ENCODE results near the gene PAX3.

Gene PAX3

GRCh38 chr2:222298311-222299150 lies at the start of gene PAX3:
TSS of gene PAX3 (minus strand) at chr2:222298998. CDS start at chr2:222298615, 383 bp downstream.
- DNase-seq (ENCODE audit: low read depth in 2 of 2), result no peak

GRCh38 chr2:222341331-222341730 lies 42.5 kb upstream of the PAX3 start:
- DNase-seq (ENCODE audit: low read depth in 2 of 2), result no peak

DNA sequence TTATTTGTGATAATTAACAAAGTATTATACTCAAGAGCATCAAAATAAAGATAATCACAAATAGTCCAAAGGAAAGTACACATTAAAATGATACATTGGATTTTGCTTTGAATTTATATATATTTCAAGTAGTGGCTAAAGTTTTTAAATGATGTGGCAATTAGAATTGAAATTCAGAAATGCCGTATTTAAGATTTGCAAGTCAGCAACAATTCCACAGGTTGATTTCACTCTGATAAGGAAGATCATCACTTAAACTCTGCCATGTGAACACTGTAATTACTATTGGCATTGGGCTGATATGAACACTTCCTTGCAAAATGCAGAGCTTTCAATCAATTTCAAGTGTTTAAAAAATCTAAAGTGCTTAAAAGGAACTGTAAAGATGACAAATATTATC lies 39.6 kb upstream of the PAX3 start:
- no peak for DNase-seq (ENCODE audit: low read depth in 2 of 2)

DNA sequence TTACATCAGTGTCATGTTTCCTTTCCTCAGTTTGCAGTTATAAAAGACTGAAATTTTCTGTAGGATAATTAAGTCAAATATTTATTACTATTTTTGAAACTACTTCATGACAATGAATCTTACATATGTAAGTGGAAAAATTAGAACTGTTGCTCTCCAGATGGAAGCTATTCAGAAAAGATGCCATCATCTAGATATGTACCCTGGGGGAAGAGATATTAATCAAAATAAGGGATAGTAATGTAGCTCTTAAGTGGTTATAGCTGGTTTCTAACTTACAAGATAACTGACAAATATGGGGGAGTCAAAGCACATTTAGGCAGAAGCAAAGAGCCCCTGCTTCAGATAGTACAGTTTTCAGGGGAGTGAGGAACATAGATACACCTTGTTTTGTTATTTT lies 38.1 kb upstream of the PAX3 start:
- no peak for DNase-seq (ENCODE audit: low read depth in 2 of 2)

DNA sequence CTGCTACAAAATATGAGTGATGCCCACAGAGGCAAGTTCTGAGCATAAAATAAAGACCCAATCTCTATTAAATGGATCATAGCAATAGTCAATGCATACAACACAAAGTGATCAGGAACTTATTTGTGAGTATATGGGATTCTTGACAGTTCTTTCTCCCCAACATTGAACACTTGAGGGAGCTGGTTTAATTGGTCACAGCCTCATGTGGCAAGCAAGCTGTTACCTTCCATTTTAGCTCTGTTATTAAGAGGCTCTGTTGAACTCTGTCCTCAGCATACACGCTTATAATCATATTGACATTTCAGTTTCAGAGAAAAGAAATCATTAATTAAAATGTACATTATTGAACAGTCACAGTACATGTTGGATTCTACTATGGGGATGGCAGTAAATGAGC lies 37.6 kb upstream of the PAX3 start:
- DNase-seq (ENCODE audit: low read depth in 2 of 2), result no peak

DNA sequence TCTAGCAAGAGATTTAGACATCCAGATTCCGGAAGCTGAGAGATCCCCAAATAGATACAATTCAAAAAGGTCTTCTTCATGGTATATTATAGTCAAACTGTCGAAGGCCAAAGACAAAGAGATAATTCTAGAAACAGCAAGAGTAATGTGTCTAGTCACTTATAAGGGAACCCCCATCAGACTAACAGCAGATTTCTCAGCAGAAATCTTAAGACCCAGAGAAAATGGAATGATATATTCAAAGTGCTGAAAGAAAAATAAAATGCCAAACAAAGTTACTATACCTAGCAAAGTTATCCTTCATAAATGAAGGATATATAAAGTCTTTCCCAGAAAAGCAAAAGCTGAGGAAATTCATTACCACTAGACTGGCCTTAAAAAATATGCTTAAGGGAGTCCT lies 36.1 kb upstream of the PAX3 start:
- no peak for DNase-seq (ENCODE audit: low read depth in 2 of 2)

DNA sequence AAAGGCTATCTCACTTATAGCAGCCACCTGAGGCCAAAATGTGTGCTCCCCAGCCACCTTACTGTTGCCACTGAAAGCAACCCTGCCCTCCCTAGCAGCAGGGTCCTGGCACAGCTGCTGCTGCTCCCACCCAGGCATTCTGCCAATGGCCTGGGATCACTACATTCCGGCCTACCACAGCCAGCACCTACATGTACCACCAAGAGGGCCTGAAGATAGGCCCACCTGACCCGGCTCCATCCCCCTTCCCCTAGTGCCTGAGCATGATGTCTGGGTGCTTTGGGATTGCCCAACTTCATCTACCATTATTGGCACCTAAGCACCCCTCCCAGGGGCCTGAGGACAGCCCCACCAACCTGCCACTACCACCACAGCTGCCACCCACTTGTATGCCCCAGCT lies 34.6 kb upstream of the PAX3 start:
- no peak for DNase-seq (ENCODE audit: low read depth in 2 of 2)

- no peak for DNase-seq (ENCODE audit: low read depth in 2 of 2)
Observed at GRCh38 chr2:222332116-222332515, 33.3 kb upstream of the PAX3 start.

DNA sequence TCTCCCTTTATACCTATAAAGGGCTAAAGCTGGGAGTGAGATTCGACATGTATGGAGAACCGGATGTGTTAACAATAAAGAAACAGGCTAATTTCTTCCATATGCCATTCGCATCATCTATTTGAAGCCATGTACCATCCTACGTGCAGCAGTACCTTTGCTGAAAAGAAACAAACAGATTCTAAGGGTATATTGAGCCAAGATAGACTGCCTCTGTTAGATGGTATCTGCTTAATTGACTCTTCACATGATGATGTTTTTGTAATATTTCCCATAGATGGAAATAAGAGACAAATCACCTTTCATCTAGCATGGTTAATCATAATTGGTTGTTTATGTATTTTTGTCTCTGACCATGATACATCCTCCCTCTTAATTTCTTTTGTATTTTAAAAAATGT lies 32.1 kb upstream of the PAX3 start:
- no peak for DNase-seq (ENCODE audit: low read depth in 2 of 2)

- no peak for DNase-seq (ENCODE audit: low read depth in 2 of 2)
Observed at GRCh38 chr2:222322236-222322635, 23.4 kb upstream of the PAX3 start.

GRCh38 chr2:222320436-222321395 lies 21.9 kb upstream of the PAX3 start:
- DNase-seq (ENCODE audit: low read depth in 2 of 2), result no peak

DNA sequence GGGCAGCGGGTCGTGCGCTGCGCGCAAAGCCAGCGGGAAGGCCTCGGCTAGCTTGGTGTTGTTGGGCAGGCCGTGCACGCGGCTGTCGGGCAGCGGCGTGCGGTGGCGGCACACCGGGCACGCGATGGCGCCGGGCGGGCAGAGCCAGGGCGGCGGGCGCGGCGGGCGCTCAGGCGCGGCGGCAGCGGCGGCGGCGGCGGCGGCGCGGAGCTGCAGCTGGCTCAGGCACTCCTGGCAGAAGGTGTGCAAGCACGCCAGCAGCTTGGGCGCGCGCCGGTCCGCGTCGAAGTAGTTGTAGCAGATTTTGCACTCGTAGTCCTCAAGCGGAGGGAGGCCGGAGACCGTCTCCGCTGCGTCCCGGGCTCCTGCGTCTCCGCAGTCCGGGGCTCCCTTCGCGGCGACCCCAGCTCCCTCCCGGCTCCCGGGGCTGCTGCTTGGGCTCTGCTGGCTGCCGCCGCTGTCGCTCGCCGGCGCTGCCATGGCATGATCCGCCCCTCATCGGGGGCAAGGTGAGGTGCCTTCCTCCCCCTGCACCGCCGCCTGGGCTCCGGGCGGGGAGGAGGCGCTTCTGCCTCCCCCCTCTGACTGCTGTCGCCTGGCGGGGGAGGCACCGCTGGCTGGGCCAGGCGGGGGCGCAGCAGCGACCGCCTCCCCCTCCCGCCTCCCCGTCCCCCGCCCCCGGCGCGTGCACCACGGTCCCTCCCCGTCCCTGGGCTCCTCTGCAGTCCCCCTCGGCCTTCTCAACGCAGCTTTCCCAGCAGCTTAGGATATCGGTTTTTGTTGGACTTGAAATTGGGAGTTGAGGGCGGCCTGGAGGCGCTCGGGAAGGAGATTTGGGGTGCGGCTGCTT lies 21.0 kb upstream of the PAX3 start:
- DNase-seq (ENCODE audit: low read depth in 2 of 2), result no peak

DNA sequence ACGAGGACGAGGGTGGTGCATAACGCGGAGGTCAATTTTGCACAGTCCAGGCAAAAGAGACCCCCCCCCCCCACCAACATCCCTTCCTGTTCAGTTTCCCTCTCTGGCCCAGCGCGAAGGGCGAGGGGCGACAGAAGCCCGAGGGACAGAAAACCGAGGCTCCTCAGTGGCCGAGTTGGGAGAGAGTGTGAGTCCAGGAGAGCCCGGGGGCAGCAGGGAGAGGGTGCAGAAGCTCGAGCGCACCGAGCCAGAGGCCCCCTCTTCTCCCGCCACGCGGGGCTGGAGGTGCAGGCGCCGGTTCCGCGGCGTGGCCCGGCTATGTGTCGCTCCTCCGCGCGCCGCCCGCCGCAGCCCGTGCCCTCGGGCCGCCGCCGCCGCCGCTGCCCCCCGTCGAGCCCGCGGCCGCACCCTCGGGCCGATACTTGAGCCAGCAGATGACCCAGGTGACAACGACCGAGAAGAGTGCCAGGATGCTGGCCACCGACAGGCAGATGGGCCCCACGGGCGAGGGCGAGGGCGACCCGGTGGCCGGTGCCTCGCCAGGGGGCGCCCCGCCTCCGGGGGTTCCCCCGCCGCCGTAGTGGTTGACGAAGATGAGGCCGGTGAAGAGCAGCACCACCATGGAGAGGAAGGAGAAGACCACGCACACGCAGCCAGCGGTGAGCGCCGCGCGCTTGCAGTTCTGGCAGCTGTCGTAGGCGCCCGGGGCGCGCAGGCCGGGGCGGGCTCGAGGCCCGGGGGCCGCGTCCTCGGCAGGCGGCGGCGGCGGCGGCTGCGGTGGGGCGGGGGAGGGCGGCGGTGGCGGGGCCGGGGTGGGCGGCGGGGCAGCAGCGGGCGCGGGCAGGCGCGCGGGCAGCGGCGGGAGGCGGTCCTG lies 20.2 kb upstream of the PAX3 start:
- DNase-seq (ENCODE audit: low read depth in 2 of 2), result no peak

GRCh38 chr2:222318026-222318711 lies 19.4 kb upstream of the PAX3 start:
- no peak for DNase-seq (ENCODE audit: low read depth in 2 of 2)

GRCh38 chr2:222315443-222316121 lies 16.8 kb upstream of the PAX3 start:
- no peak for DNase-seq (ENCODE audit: low read depth in 2 of 2)

GRCh38 chr2:222313816-222314215 lies 15.0 kb upstream of the PAX3 start:
- no peak for DNase-seq (ENCODE audit: low read depth in 2 of 2)

DNA sequence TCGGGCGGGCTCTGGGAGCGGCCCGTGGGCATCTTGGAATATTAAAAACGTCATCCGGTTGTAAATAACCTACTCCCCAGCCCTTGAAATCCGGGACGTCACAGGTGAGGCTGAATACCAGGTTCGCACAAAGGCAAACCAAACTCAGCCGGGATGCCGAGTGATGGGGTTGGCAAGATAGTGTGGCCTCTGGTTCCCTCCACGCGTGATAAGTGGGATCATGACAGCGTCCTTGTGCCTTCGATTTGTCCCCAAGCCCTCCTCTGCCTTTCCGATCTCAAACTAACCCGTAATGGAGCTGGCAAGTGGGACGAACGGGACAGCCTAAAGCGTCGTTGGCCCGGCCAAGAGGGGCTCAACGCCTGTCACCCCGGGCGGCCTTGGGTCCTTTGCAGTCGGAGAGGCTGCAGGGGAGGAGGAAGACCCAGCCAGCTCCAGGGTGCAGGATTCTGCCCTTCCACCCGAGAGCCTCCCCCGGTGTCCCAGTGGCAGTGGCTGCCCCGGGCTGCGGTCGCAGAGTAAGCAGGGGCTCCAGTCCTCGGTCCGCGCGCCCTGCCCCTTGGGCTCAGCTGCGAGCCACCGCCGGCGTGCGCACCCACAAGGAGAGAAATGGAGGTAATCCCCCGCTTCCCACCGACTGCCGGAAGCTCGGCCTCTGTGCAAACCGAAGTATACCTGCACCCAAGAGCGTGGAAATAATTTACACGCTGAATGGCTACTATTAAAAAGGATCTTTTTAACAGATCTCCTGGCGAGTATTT lies 13.4 kb upstream of the PAX3 start:
- no peak for DNase-seq (ENCODE audit: low read depth in 2 of 2)

GRCh38 chr2:222311319-222311977 lies 12.7 kb upstream of the PAX3 start:
- no peak for DNase-seq (ENCODE audit: low read depth in 2 of 2)
